PC-3 (cell line): Measurements from ENCODE around the gene ZNF669. TPM values are rescaled to one million over a fixed set of nuclear protein-coding genes. Genes with fewer than 3 reads are reported as not detected.

Experiments
- ATAC-seq: fragments of 200-7000 bp; cut with Tn5 transposase; 2 replicates; pipeline ENCODE4 v1.9.1; 2020; ENCODE audit warnings: mild to moderate bottlenecking, moderate library complexity
- BruUV-seq: library from RNA; stranded (reverse); fragments of 400-500 nt; replicated peaks from 2 replicates; lab custom pipeline; 2021; lab: Mats Ljungman, UMichigan
- CTCF ChIA-PET: fragments of 300-600 bp; sonication (Branson Sonifier 250); formaldehyde crosslinking; loops from one replicate; lab custom pipeline; 2022; ENCODE audit warnings: antibody characterized with exemption; lab: Charles Lee
- POLR2A ChIA-PET: fragments of 300-600 bp; sonication (Branson Sonifier 250); formaldehyde crosslinking; loops from one replicate; lab custom pipeline; 2022; ENCODE audit warnings: antibody characterized with exemption; ENCODE audit not compliant: unreplicated experiment; lab: Charles Lee
- DNase-seq: peaks from one replicate; pipeline ENCODE4 v3.0.0-alpha.2; 2015
- H2AFZ ChIP-seq: fragments of 300-600 bp; sonication (generic); 2 replicates; pipeline ENCODE4 v1.6.0; 2016; ENCODE audit warnings: antibody characterized with exemption, low read length
- H3F3A ChIP-seq: fragments of 300-600 bp; sonication (generic); one replicate; pipeline ENCODE4 v1.6.0; 2017; ENCODE audit warnings: antibody characterized with exemption, low read length, control low read depth, mild to moderate bottlenecking; ENCODE audit not compliant: unreplicated experiment
- H3K27ac ChIP-seq: fragments of 300-600 bp; sonication (generic); 2 replicates; pipeline ENCODE4 v1.5.1; 2016; ENCODE audit warnings: mild to moderate bottlenecking, low read length
- H3K27me3 ChIP-seq: fragments of 300-600 bp; sonication (generic); 2 replicates; pipeline ENCODE4 v1.6.1; 2016; ENCODE audit warnings: low read length, mixed read lengths
- H3K36me3 ChIP-seq: fragments of 300-600 bp; sonication (generic); 2 replicates; pipeline ENCODE4 v1.6.1; 2016; ENCODE audit warnings: low read depth, mixed run types, low read length, mixed read lengths
- H3K4me1 ChIP-seq: fragments of 300-600 bp; sonication (generic); 2 replicates; pipeline ENCODE4 v1.5.1; 2016; ENCODE audit warnings: low read length; ENCODE audit not compliant: insufficient read depth
- H3K4me2 ChIP-seq: fragments of 300-600 bp; sonication (generic); 2 replicates; pipeline ENCODE4 v1.6.0; 2016; ENCODE audit warnings: low read length
- H3K4me3 ChIP-seq: fragments of 300-600 bp; sonication (generic); 2 replicates; pipeline ENCODE4 v1.5.1; 2016; ENCODE audit warnings: mild to moderate bottlenecking, low read length, mixed read lengths
- H3K79me2 ChIP-seq: fragments of 300-600 bp; sonication (generic); 2 replicates; pipeline ENCODE4 v1.6.1; 2017; ENCODE audit warnings: low read length, mixed read lengths
- H3K9ac ChIP-seq: fragments of 300-600 bp; sonication (generic); 2 replicates; pipeline ENCODE4 v1.6.0; 2016; ENCODE audit warnings: mild to moderate bottlenecking, low read length
- H3K9me2 ChIP-seq: fragments of 300-600 bp; sonication (generic); replicated peaks from 2 replicates; pipeline ENCODE4 v1.6.1; 2016; ENCODE audit warnings: mixed run types, low read length, mixed read lengths
- H3K9me3 ChIP-seq: fragments of 300-600 bp; sonication (generic); 2 replicates; pipeline ENCODE4 v1.6.1; 2016; ENCODE audit warnings: low read length, mixed read lengths
- H4K20me1 ChIP-seq: fragments of 300-600 bp; sonication (generic); 2 replicates; pipeline ENCODE4 v1.6.1; 2016; ENCODE audit warnings: low read length, mixed read lengths
- EZH2 ChIP-seq: fragments of 300-600 bp; sonication (generic); IDR thresholded peaks from one replicate; pipeline ENCODE4 v1.6.1; 2017; ENCODE audit warnings: antibody characterized with exemption, mild to moderate bottlenecking, low read length; ENCODE audit not compliant: unreplicated experiment
- EZH2phosphoT487 ChIP-seq: fragments of 300-600 bp; sonication (generic); IDR thresholded peaks from 2 replicates; pipeline ENCODE4 v1.6.1; 2018; ENCODE audit warnings: mild to moderate bottlenecking, antibody characterized with exemption, low read length, borderline replicate concordance
- intact Hi-C: fragments of 100-400 bp; cut with micrococcal nuclease; formaldehyde crosslinking; loops from 2 replicates; pipeline ENCODE4 v1.9.0; 2023
- total RNA-seq: library from RNA; depleted of rRNA; stranded (reverse); fragments of >200 nt; gene quantifications from 2 replicates; pipeline ENCODE4 v1.2.3, GENCODE V29; 2014
- TF ChIP-seq, protein P1 (sequence below): fragments of 300-600 bp; sonication (generic); conservative IDR thresholded peaks from 2 replicates; pipeline ENCODE4 v1.5.1; 2017; ENCODE audit warnings: antibody characterized with exemption, low read depth, mild to moderate bottlenecking, low read length

Gene ZNF669
- total RNA-seq, 1 experiment from 2014 or later, result 14.1 TPM

DNA sequence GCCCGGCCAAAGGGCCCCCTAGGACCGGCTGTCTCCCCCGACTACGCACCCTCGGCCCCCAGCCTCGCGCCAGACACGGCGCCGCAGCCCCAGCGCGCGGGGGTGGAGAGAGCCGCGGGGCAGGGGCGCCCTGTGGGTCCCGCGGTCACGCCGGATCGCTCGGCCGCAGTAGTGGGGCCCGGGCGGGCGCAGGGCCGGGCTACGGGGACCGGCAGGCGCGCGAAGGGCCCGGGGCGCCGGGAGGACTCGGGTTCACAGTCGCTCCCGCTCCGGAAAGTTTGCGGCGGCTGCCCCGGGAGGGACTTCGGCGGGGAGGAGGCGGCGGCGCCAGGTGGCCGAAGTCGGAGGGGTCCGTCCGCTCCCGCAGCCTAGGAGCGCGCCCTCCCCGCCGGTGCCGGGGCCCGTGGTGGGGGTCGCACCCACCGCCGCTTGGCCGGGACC is 7.1 kb upstream of the ZNF669 start:
- POLR2A ChIA-PET, result interaction anchor here (0.6 kb wide), 1 partner anchor 181 kb away, joined by 12 read pairs; no protein-coding TSS in a partner anchor
- peak; percentile 27 for ATAC-seq
- CTCF ChIA-PET, result no interaction called here

DNA sequence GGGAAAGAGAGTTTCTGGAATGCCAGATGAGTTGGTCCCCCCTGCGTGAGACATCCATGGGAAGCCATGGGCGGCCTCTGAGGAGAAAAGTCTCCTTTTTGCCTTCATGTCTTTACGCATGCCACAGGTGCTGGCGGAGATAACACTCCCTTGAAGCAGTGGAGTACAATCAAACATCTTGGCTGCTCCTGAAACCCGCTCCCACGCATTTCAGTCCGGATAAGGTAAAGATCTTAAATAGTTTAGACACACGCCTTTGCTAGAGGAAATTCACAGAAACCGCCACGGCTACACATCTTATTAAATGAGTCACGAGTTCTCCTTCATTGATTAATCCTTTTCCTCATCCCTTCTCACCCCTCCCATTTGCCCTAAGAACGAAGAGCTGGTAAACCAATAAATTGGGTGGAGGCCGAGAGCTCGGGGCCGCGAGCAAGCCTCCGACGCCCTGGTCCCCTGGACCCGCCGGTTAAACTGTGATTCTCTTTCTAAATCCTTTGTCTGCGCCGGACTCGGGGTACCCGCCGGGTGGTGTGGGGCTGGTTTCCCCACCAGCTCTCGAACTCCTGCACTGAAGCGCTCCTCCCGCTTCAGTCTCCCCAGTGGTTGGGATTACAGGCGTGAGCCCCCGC is 6.6 kb upstream of the ZNF669 start:
- peak overlapping the region; percentile 100 for H2AFZ ChIP-seq
- H3F3A ChIP-seq, result no peaks in the 10 kb centered on the region
- ATAC-seq (peak; percentile 4), DNase-seq (peak; percentile 56)
- no peaks in the 10 kb centered on the region for H3K79me2 ChIP-seq
- CTCF ChIA-PET, result no interaction called here
- no peaks in the 10 kb centered on the region for H3K9me3 ChIP-seq
- no peaks in the 10 kb centered on the region for H3K27me3 ChIP-seq
- intact Hi-C loops, result loop anchor here (5.0 kb wide), 1 partner anchor 222 kb away; the partner anchor contains the start of gene ZNF496
- H3K9ac ChIP-seq, result peak overlapping the region; percentile 62; the same call in 1 of the 2 replicates
- H3K4me3 ChIP-seq, result peak overlapping the region; percentile 83
- POLR2A ChIA-PET, result interaction anchor here (0.6 kb wide), 1 partner anchor 181 kb away, joined by 12 read pairs; no protein-coding TSS in a partner anchor
- peak overlapping the region; percentile 94 for H3K4me2 ChIP-seq
- no peaks in the 10 kb centered on the region for H4K20me1 ChIP-seq
- H3K36me3 ChIP-seq, result no peaks in the 10 kb centered on the region
- BruUV-seq, result TSS peak; percentile 64
- peaks cover 18% of the 10 kb centered on the region for H3K4me1 ChIP-seq
- no peak overlapping the region for H3K27ac ChIP-seq
- H3K9me2 ChIP-seq, result no peaks in the 10 kb centered on the region
- TF ChIP-seq EZH2 (no peak), EZH2phosphoT487 (no peak)
- TF ChIP-seq, protein P1, sequence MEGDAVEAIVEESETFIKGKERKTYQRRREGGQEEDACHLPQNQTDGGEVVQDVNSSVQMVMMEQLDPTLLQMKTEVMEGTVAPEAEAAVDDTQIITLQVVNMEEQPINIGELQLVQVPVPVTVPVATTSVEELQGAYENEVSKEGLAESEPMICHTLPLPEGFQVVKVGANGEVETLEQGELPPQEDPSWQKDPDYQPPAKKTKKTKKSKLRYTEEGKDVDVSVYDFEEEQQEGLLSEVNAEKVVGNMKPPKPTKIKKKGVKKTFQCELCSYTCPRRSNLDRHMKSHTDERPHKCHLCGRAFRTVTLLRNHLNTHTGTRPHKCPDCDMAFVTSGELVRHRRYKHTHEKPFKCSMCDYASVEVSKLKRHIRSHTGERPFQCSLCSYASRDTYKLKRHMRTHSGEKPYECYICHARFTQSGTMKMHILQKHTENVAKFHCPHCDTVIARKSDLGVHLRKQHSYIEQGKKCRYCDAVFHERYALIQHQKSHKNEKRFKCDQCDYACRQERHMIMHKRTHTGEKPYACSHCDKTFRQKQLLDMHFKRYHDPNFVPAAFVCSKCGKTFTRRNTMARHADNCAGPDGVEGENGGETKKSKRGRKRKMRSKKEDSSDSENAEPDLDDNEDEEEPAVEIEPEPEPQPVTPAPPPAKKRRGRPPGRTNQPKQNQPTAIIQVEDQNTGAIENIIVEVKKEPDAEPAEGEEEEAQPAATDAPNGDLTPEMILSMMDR, result no peak

More for the DNA sequence above, 7.1 kb upstream of the ZNF669 start:
- BruUV-seq, result no TSS peak
- no peaks in the 10 kb centered on the region for H4K20me1 ChIP-seq
- no peaks in the 10 kb centered on the region for H3K79me2 ChIP-seq
- TF ChIP-seq EZH2 (no peak), EZH2phosphoT487 (no peak)
- TF ChIP-seq, protein P1, result no peak
- peak overlapping the region; percentile 83 for H3K4me3 ChIP-seq
- H3K9ac ChIP-seq, result peak overlapping the region; percentile 62; the same call in 1 of the 2 replicates
- H2AFZ ChIP-seq, result peak overlapping the region; percentile 100
- H3K9me2 ChIP-seq, result no peaks in the 10 kb centered on the region
- H3K27ac ChIP-seq, result no peak overlapping the region
- no peak for DNase-seq
- H3K36me3 ChIP-seq, result no peaks in the 10 kb centered on the region
- no peaks in the 10 kb centered on the region for H3K9me3 ChIP-seq
- H3F3A ChIP-seq, result no peaks in the 10 kb centered on the region
- peaks cover 18% of the 10 kb centered on the region for H3K4me1 ChIP-seq
- no peaks in the 10 kb centered on the region for H3K27me3 ChIP-seq
- H3K4me2 ChIP-seq, result peak overlapping the region; percentile 94
- intact Hi-C loops, result loop anchor here (5.0 kb wide), 1 partner anchor 221 kb away; the partner anchor contains the start of gene ZNF496

DNA sequence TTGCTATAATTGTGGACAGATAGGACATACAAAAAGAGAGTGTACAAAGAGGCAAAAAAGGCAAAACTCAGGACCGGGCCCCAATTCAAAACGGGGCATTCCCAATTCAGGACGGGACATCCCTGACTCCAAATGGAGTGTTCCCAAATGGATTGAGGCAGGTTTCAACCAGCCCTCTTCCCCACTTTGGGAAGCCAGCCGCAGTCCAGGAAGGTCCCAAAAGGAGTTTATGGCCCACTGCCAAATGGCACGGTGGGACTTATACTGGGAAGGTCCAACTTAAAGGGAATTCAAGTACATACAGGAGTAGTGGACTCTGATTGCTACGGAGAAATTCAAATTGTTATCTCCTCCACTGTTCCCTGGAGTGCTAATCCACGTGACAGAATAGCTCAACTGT is 3.5 kb upstream of the ZNF669 start:
- no peaks in the 10 kb centered on the region for H3F3A ChIP-seq
- intact Hi-C loops, result no loop called here
- H3K9me2 ChIP-seq, result no peaks in the 10 kb centered on the region
- TF ChIP-seq, protein P1, result no peak
- TF ChIP-seq EZH2phosphoT487 (no peak), EZH2 (no peak)
- no TSS peak for BruUV-seq
- no peaks in the 10 kb centered on the region for H3K9me3 ChIP-seq
- ChIA-PET POLR2A (no interaction called here), CTCF (no interaction called here)
- H3K9ac ChIP-seq, result no peak overlapping the region
- no peak overlapping the region for H3K4me2 ChIP-seq
- H4K20me1 ChIP-seq, result peaks cover 6% of the 10 kb centered on the region; the same call in 1 of the 2 replicates
- peaks cover 18% of the 10 kb centered on the region for H3K4me1 ChIP-seq
- H3K79me2 ChIP-seq, result peaks cover 14% of the 10 kb centered on the region
- H3K27me3 ChIP-seq, result no peaks in the 10 kb centered on the region
- ATAC-seq (no peak), DNase-seq (no peak)
- H3K27ac ChIP-seq, result no peak overlapping the region
- H3K36me3 ChIP-seq, result peaks cover 4% of the 10 kb centered on the region; the same call in 1 of the 2 replicates
- no peak overlapping the region for H2AFZ ChIP-seq
- H3K4me3 ChIP-seq, result no peak overlapping the region
